HG02884 (cell line): ENCODE data around the gene C2orf92.

Experiments used
- ATAC-seq: cut with Tn5 transposase; IDR thresholded peaks from one replicate; pipeline ENCODE4 v1.9.1; 2021; ENCODE audit warnings: mild to moderate bottlenecking, moderate library complexity; ENCODE audit not compliant: unreplicated experiment

Gene C2orf92

GRCh38 chr2:97726261-97727064 is 57.0 kb downstream of the C2orf92 start:
- no peak for ATAC-seq

GRCh38 chr2:97727296-97727695 is 57.8 kb downstream of the C2orf92 start:
- no peak for ATAC-seq

- ATAC-seq = no peak
Measured at GRCh38 chr2:97728091-97728731, 58.7 kb downstream of the C2orf92 start.

- ATAC-seq = no peak
Measured at GRCh38 chr2:97730245-97730644, 60.7 kb downstream of the C2orf92 start.

GRCh38 chr2:97731274-97732020 is 61.9 kb downstream of the C2orf92 start:
- no peak for ATAC-seq

- no peak for ATAC-seq
Measured at GRCh38 chr2:97732436-97733340, 63.2 kb downstream of the C2orf92 start.

DNA sequence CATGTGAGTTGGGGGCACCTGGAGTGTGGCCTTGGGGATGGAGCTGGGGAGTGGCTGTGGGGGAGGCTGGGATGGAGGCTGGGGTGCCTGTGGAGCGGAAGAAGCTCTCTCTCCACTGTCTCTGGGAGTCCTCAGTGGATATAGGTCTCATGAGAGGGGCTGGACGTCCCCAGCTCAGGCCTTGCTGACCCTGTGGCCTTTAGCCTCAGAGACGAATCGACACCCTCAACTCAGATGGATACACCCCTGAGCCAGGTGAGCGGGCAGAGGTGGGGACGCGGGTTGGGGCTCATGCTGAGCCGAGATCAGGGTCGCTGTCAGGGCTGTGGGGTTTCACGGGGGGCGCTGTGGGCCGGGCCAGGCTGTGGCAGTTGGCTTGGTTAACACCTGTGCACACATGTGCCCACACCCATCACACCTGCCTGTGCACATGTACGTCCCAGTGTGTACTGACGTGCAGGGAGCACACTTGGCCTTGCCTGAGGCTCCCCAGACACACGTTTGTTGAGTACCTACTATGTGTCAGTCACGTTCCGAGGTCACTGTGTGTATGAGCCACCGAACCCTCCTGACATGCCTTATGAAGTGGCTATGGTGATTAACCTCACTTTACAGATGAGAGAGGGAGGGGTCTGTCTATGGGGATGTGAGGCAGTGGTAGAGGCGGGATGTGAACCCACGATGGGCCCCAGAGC is 64.0 kb downstream of the C2orf92 start:
- ATAC-seq = no peak

DNA sequence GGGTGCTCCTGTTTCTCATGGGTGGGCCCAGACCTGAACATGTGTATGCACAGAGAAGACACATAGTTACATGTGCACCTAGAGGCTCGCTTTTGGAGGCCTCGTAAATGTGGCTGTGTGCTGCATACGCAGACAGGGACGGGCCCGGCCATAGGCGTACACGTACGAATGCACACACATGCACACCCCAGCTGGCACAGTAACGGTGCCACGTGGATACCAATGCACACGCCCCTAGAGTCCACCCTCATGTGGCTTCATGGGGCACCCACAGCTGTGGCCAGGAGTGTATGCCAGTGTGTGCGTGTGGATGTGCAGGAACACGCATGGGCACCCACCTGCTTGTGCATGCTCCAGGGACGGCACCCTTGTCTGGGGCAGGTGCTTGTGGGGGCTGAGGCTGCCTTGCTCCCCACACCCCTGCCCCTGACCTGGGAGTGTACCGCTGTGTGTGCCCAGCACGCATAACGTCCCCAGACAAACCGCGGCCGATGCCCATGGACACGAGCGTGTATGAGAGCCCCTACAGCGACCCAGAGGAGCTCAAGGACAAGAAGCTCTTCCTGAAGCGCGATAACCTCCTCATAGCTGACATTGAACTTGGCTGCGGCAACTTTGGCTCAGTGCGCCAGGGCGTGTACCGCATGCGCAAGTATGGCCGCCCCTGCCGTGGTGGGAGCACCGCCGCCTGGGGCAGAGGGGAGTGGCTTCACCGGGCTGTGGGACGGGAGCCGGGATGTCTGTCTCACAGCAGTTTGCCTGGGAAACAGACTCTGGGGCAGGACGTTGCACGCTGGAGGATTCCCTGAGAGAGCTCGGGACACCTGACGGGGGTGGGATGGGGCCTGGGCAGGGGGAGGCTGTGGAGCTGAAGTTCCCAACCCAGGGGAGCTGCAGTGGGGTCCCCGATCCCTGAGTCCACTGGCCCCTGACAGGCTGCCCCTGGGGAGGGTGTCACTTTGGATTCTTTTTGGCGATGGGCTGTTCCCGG is 64.8 kb downstream of the C2orf92 start:
- no peak for ATAC-seq

DNA sequence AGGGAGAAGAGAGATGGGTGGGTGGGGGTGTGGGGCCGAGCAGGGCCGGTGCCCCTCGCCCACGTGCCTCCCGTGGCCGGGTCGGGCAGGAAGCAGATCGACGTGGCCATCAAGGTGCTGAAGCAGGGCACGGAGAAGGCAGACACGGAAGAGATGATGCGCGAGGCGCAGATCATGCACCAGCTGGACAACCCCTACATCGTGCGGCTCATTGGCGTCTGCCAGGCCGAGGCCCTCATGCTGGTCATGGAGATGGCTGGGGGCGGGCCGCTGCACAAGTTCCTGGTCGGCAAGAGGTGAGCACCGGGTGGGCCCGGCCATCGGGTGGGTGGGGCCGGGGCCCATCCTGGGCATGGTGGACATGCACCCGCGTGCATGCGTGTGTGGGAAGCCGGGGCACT is 65.6 kb downstream of the C2orf92 start:
- ATAC-seq = no peak

DNA sequence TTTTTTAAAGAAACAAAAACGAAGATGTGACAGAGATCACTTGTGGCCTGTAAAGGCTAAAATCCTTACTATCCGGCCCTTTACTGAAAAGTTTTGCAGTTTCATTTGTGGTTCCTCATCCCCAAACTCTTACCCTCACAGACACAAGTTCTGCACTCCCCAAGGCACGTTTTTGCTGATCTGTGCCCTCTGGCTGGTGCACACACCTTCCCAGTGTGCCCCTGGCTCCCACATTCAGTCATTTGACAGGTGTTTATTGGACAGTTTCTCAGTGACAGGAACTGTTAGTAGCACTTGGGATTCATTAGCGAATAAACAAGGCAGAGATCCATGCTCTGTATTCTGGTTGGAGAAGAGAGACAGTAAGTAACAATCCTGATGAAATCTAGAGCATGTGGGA is 66.7 kb downstream of the C2orf92 start:
- no peak for ATAC-seq

GRCh38 chr2:97736608-97737330 is 67.3 kb downstream of the C2orf92 start:
- no peak for ATAC-seq

DNA sequence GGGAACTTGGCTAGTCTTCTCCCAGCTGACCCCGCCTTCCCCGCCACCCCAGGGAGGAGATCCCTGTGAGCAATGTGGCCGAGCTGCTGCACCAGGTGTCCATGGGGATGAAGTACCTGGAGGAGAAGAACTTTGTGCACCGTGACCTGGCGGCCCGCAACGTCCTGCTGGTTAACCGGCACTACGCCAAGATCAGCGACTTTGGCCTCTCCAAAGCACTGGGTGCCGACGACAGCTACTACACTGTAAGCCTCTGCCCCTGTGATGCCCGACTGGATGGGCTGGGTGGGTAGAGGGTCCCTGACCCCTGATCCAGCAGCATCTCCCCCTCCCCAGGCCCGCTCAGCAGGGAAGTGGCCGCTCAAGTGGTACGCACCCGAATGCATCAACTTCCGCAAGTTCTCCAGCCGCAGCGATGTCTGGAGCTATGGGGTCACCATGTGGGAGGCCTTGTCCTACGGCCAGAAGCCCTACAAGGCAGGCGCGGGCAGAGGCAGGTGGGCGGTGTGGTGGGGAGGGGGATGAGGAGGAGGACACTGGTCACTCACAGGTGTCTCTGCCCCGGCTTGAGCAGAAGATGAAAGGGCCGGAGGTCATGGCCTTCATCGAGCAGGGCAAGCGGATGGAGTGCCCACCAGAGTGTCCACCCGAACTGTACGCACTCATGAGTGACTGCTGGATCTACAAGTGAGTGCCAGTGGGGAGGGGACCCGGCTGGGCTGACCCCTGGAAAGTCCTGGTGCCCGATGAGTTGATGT is 68.1 kb downstream of the C2orf92 start:
- no peak for ATAC-seq

GRCh38 chr2:97738179-97739019 is 68.9 kb downstream of the C2orf92 start:
- ATAC-seq = no peak

GRCh38 chr2:97739020-97739892 is 69.7 kb downstream of the C2orf92 start:
- no peak for ATAC-seq

- ATAC-seq = no peak
Measured at GRCh38 chr2:97739893-97740245, 70.4 kb downstream of the C2orf92 start.
